Small intestine (tissue), 7 donors: ENCODE results near the gene CCNK. TPM values are rescaled to one million over a fixed set of nuclear protein-coding genes. Genes with fewer than 3 reads are reported as not detected.

Source experiments
- DNase-seq, 2 donors: peaks; one replicate each; pipeline versions ENCODE4 v3.0.0 to v3.0.0-alpha.2; 2013
- FAIRE-seq: peaks from 2 replicates; lab custom pipeline; 2012; peaks lifted over from hg19 to GRCh38; lab: Jason Lieb, UNC
- H3K27ac ChIP-seq, 3 donors: one replicate each; pipeline ENCODE4 v1.5.1; 2013; ENCODE audit warnings: low read length in 2 of 3, mild to moderate bottlenecking in 2 of 3, control low read depth in 1 of 3, inconsistent platforms in 1 of 3, low read depth in 1 of 3, moderate library complexity in 1 of 3
- H3K27me3 ChIP-seq, 3 donors: one replicate each; pipeline ENCODE4 v1.6.1; 2013; ENCODE audit warnings: low read length in 3 of 3, inconsistent platforms in 1 of 3; ENCODE audit not compliant: control insufficient read depth in 3 of 3, insufficient read depth in 3 of 3
- H3K36me3 ChIP-seq, 3 donors: one replicate each; pipeline ENCODE4 v1.6.1; 2013; ENCODE audit warnings: low read length in 3 of 3, inconsistent platforms in 1 of 3, low read depth in 1 of 3, mild to moderate bottlenecking in 1 of 3, moderate library complexity in 1 of 3; ENCODE audit not compliant: control insufficient read depth in 3 of 3, insufficient read depth in 2 of 3
- H3K4me1 ChIP-seq, 3 donors: one replicate each; pipeline ENCODE4 v1.6.1; 2013; ENCODE audit warnings: low read length in 2 of 3, inconsistent platforms in 1 of 3, low read depth in 1 of 3, mild to moderate bottlenecking in 1 of 3, moderate library complexity in 1 of 3; ENCODE audit not compliant: control insufficient read depth in 3 of 3, insufficient read depth in 2 of 3
- H3K4me3 ChIP-seq, 3 donors: one replicate each; pipeline ENCODE4 v1.5.1; 2013; ENCODE audit warnings: low read length in 3 of 3, control low read depth in 1 of 3, inconsistent platforms in 1 of 3, low read depth in 1 of 3, mild to moderate bottlenecking in 1 of 3, moderate library complexity in 1 of 3
- H3K9me3 ChIP-seq, 2 donors: one replicate each; pipeline ENCODE4 v1.6.1; 2013; ENCODE audit warnings: low read depth in 1 of 2, low read length in 1 of 2; ENCODE audit not compliant: control insufficient read depth in 2 of 2, insufficient read depth in 1 of 2
- whole genome bisulfite sequencing, 3 donors: extraction: QIAGEN DNeasy Blood & Tissue Kit; methylation state at CpG; one replicate each; pipeline ENCODE4 v1.1.7; 2013; 5-methylcytosine and 5-hydroxymethylcytosine counted together
- polyA plus RNA-seq, 4 donors: library from polyadenylated mRNA; stranded (reverse) in 3 of 4; unstranded in 1 of 4; fragments of 200-250 nt in 3 of 4; fragments of 120-200 nt in 1 of 4; gene quantifications; one replicate each; pipeline versions ENCODE4 v1.2.1 to v1.2.3, GENCODE V29; 2013
- donor health status: healthy with polysubstance abuse.
- donor health status: control.
- donor health status: control.
- donor health status: Bipolar disorder and iron deficiency.
- donor health status: healthy.

Gene CCNK
- polyA plus RNA-seq, 4 donors: 13.4 to 43.4 (median 17.3) TPM

DNA sequence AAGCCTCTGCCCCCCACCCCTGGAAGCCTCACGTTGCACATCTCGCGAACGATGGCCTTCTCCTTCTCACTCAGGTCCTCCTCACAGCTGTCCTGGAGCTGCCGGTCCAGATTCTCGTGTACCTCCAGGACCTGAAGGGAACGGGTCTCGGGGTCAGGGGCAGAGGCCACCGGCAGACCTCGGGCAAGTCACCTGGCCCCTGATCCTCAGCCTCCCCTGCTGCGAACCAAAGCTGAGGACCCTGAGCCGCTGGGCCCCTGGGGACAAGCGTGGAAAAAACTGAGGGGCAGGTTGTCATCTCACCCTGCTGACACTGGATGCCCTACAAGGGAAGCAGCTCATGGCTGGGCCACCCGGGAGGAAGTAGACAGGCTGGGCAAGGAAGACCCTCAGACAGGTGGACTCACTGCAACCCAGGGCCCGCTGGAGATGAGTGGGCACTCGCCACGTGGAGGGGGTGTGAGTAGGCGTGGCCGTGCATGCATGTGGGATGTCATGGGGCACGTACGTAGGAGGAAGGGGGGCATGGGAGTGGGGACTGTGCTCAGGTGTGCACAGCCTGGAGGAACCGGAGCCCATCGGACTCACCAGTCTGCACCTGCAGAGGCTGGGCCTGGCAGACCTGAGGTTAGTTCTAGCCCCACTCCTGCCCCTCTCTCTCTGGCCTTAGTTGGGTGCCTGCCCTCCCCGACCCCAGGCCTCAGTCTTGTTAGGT lies 35.1 kb downstream of the CCNK start:
- Histone ChIP-seq H3K27ac (no peak overlapping the region), H3K9me3 (no peaks in the 10 kb centered on the region), H3K4me1 (peaks cover 0 to 6% (median 0%) of the 10 kb centered on the region in 3 donors), H3K4me3 (no peak overlapping the region), H3K27me3 (no peaks in the 10 kb centered on the region), H3K36me3 (peaks cover 2 to 87% (median 16%) of the 10 kb centered on the region in 3 donors)
- DNase-seq (no peak), FAIRE-seq (no peak)
- 76 to 83% (median 82%) methylated on average over 23 to 24 of the region's 24 CpGs for WGBS, 3 donors

DNA sequence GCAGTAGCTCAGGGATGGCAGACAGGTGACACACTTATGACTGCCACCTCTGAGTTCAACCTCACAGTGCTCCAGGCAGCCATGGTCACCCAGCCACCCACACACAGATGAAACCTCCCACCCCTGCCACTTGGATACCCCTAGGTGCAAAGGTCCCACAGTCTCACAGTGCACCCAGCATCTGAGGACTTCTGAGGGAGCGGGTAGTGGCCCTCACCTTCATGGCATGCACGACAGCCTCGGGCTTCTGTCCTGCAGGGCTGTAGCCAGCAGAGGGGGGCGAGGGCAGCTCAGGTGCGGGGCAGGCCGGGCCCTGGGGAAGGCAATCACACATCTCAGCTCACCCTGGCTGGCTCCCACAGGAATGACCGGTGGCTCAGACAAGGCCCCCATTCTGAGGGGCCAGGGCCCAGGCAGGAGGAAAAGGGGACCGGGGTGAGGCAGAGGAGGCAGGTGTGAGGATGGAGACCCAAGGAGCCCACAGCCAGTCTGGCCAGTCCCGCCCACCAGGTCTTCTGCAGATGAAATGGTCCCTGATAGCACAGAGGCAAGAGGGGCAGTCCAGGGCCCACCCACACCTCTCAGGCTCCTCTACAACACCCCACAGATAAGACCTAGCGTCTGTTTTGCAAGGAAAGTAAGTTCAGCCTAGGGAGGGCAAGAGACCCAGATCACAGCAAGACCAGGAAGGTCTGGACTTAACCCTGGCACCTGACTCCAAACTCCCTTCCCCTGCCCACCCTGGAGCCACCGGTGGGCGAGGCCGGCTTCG lies 35.8 kb downstream of the CCNK start:
- Histone ChIP-seq H3K27ac (no peak overlapping the region), H3K36me3 (peaks cover 0 to 87% (median 15%) of the 10 kb centered on the region in 3 donors), H3K27me3 (no peaks in the 10 kb centered on the region), H3K4me1 (peaks cover 0 to 6% (median 0%) of the 10 kb centered on the region in 3 donors), H3K4me3 (no peak overlapping the region), H3K9me3 (no peaks in the 10 kb centered on the region)
- FAIRE-seq: no peak
- WGBS, 3 donors: 60 to 82% (median 66%) methylated on average over 13 to 14 of the region's 14 CpGs
- DNase-seq: no peak

DNA sequence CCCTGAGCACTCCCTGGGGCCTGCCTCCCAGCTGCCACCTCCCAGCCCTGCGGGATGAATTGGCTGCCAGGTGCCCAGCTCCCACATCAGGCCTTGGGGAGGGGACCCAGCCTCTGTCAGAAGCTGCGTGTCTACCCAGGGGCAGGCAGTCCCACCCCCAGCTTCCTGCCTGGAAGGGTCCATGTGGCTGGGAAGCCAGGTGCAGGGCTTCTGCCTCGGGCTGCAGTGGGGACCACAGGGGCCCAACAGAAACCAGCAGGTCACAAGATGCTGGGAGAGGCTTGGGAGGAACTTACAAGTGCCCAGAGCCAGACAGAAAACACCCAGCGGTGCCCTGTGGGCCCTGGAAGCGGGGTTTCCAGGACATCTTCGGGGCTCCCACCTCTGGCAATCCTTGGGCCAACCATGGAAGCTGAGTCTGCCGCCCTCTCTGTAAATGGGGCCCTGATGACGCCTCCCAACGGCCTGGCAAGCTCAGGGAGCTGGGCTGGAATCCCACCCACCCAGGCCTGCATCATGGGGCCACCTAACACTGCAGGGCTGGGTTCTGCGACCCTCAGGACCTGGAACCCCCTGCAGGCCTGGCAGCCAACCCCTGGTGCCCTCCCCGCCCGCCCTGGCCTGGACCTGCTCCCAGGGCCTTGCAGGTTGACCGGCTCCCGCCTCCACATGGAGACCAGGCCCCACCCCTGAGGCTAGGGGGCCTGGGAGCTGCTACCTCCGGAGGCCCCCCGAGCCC lies 36.6 kb downstream of the CCNK start:
- no peak overlapping the region for H3K27ac ChIP-seq
- no peak overlapping the region for H3K4me3 ChIP-seq
- no peaks in the 10 kb centered on the region for H3K27me3 ChIP-seq
- no peaks in the 10 kb centered on the region for H3K9me3 ChIP-seq
- peaks cover 0 to 88% (median 12%) of the 10 kb centered on the region in 3 donors for H3K36me3 ChIP-seq
- FAIRE-seq (no peak), DNase-seq (no peak)
- H3K4me1 ChIP-seq: peaks cover 0 to 10% (median 0%) of the 10 kb centered on the region in 3 donors
- WGBS, 3 donors: 59 to 65% (median 64%) methylated on average over 12 to 16 of the region's 16 CpGs

DNA sequence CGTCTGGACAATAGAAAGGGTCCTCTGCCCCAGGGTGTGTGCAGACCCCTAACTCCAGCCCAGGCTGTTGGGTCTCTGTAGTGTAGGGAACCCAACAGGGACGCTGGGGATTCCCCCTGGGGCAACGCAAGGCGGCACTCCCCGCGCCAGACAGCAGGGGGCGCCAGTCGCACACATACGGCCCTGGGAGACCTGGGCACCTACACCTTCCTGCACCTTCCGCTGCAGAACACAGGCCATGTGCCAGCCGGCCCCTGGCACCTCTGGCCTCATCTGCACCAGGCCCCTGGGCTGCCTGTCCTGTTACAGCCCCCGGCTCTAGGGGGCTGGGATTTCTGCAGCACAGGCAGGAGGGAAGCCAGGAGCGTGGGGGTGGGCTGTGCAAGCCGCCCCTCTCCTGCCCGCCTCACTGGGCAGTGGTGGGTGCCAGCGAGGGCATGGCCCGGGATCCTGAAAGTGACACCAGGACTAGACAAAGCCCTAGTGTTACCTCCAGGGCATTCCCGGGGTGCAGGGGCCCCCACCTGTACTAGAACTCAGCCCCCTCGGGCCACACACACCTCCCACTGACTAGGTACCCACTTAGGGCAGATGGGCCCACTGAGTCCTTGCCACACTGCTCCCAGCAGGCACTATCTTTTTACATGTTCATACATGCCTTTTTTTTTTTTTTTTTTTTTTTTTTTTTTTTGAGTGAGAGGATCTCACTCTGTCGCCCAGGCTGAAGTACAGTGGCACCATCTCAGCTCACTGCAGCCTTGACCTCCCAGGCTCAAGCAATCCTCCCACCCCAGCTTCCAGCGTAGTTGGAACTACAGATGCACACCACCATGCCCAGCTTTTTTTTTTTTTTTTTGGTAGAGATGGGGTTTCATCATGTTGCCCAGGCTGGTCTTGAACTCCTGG lies 37.5 kb downstream of the CCNK start:
- Histone ChIP-seq H3K4me1 (peaks cover 0 to 19% (median 0%) of the 10 kb centered on the region in 3 donors), H3K27ac (no peak overlapping the region), H3K9me3 (no peaks in the 10 kb centered on the region), H3K36me3 (peaks cover 0 to 79% (median 12%) of the 10 kb centered on the region in 3 donors), H3K27me3 (no peaks in the 10 kb centered on the region), H3K4me3 (no peak overlapping the region)
- FAIRE-seq (no peak), DNase-seq (peak; percentile 77 to 80)
- 38 to 41% (median 40%) methylated on average over 19 to 21 of the region's 21 CpGs for WGBS, 3 donors

DNA sequence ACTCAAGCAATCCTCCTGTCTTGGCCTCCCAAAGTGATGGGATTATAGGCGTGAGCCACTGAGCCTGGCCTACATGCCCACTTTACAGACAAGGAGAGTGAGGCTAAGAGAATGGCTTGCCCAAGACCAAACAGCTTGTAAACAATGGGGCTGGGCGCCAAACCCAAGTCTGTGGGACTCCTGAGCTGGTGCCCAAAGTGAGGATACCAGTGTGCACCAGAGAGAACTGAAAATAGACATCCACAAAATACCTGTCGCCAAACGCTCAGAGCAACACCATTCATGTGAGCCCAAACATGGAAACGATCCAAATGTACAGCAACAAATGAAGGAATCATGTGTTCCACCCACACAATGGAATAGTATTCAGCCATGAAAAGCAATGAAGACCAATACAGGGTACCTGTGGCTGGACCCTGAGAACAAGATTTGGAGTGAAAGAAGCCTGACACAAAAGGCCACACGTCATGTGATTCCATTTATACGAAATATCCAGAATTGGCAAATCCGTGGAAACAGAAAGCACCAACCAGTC lies 38.2 kb downstream of the CCNK start:
- no peaks in the 10 kb centered on the region for H3K27me3 ChIP-seq
- no peak for DNase-seq
- H3K9me3 ChIP-seq: no peaks in the 10 kb centered on the region
- H3K4me1 ChIP-seq: peaks cover 0 to 25% (median 0%) of the 10 kb centered on the region in 3 donors
- no peak overlapping the region for H3K27ac ChIP-seq
- FAIRE-seq: no peak
- no peak overlapping the region for H3K4me3 ChIP-seq
- WGBS, 3 donors: 93 to 95% (median 94%) methylated on average over 8 of the region's 8 CpGs
- peaks cover 0 to 74% (median 10%) of the 10 kb centered on the region in 3 donors for H3K36me3 ChIP-seq

DNA sequence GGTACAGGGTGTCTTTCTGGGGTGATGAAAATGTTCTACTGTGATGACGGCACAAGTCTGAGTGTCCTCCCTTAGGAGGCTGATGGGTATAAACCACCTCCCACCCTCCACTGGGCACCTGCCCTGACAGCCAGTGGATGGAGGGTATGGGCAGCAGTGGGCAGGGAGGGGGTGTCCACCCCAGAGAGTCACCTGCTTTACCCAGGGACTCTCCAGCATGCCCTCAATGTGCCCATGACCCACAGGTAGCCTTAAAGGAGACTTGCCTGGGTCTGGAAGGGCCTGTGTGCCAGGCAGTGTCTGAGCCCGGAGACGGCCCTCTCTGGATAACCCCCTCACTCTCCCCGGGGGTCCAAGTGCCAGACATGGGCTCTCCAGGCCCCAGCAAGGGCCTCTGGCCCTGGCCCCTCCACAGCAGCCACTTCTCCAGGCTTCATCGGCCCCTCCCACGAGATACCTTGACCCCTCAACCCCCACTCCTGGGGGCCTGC lies 38.8 kb downstream of the CCNK start:
- no peak for FAIRE-seq

DNA sequence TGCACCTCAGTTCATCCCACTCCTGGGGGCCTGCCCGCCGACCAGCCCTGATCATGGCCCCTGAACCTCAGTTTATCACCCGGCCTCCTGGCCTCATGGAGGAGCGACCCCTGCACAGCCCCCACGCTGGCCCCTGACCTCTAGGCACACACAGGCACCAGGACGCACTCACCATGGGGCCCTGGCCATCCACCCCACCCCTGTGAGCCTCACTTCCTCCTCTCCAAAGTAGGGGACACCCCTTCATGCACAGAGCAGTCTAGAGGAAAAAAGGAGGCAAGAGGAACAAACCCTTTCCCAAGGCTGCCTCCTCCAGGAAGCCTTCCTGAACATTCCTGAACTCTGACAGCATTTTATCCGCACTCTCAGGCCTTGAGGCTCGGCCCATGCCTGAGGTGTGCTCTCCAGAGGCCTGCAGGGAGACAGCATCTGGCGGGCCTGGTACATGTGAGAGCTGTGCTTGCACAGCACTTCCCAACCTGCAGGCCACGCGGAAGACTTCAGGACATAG lies 39.4 kb downstream of the CCNK start:
- WGBS, 3 donors: 83 to 91% (median 90%) methylated on average over 6 to 11 of the region's 11 CpGs
- no peak for DNase-seq
- no peak overlapping the region for H3K4me3 ChIP-seq

More for the DNA sequence above, 38.8 kb downstream of the CCNK start:
- H3K36me3 ChIP-seq: peaks cover 0 to 70% (median 5%) of the 10 kb centered on the region in 3 donors
- DNase-seq: no peak
- no peak overlapping the region for H3K27ac ChIP-seq
- H3K4me1 ChIP-seq: peaks cover 0 to 31% (median 0%) of the 10 kb centered on the region in 3 donors
- H3K9me3 ChIP-seq: no peaks in the 10 kb centered on the region
- no peak overlapping the region for H3K4me3 ChIP-seq
- H3K27me3 ChIP-seq: no peaks in the 10 kb centered on the region
- WGBS, 3 donors: 81 to 92% (median 82%) methylated on average over 5 to 6 of the region's 6 CpGs

More for the DNA sequence above, 39.4 kb downstream of the CCNK start:
- Histone ChIP-seq H3K9me3 (no peaks in the 10 kb centered on the region), H3K27ac (no peak overlapping the region), H3K27me3 (no peaks in the 10 kb centered on the region), H3K36me3 (peaks cover 0 to 65% (median 4%) of the 10 kb centered on the region in 3 donors), H3K4me1 (peaks cover 0 to 37% (median 0%) of the 10 kb centered on the region in 3 donors)
- no peak for FAIRE-seq
